Ovary (tissue), 9 donors: ENCODE results near the gene PAFAH1B2. TPM values are rescaled to one million over a fixed set of nuclear protein-coding genes. Genes with fewer than 3 reads are reported as not detected.

ENCODE experiments used
- DNase-seq, 5 donors: peaks; one replicate each; pipeline ENCODE4 v3.0.0-alpha.2; 2019 to 2020
- H3K27ac ChIP-seq, 2 donors: fragments of 200-600 bp; one replicate each; pipeline versions ENCODE4 v1.5.1 to v1.8.0; 2019 to 2022
- H3K27me3 ChIP-seq: fragments of 200-600 bp; one replicate; pipeline ENCODE4 v1.8.0; 2022
- H3K36me3 ChIP-seq: fragments of 200-600 bp; sonication (generic); one replicate; pipeline ENCODE4 v1.5.1; 2019
- H3K4me1 ChIP-seq: one replicate; pipeline ENCODE4 v1.8.1; 2013; ENCODE audit warnings: mild to moderate bottlenecking, moderate library complexity; ENCODE audit not compliant: insufficient read depth
- H3K4me3 ChIP-seq: fragments of 200-600 bp; sonication (generic); one replicate; pipeline ENCODE4 v1.5.1; 2017
- H3K9me3 ChIP-seq, 2 donors: fragments of 200-600 bp in 1 of 2; sonication (generic) in 1 of 2; one replicate each; pipeline versions ENCODE4 v1.5.1 to v1.8.1; 2013 to 2019; ENCODE audit warnings: mild to moderate bottlenecking in 1 of 2, moderate library complexity in 1 of 2
- CTCF ChIP-seq, 3 donors: fragments of 450-650 bp in 2 of 3; fragments of 200-600 bp in 1 of 3; IDR thresholded peaks; one replicate each; pipeline versions ENCODE4 v1.5.1 to v1.8.0; 2016 to 2022; ENCODE audit warnings: antibody characterized with exemption in 3 of 3, mild to moderate bottlenecking in 1 of 3
- EP300 ChIP-seq: sonication (generic); formaldehyde crosslinking; IDR thresholded peaks from one replicate; pipeline ENCODE4 v1.6.1; 2017; ENCODE audit warnings: antibody characterized with exemption
- POLR2A ChIP-seq: fragments of 450-650 bp; IDR thresholded peaks from one replicate; pipeline ENCODE4 v1.6.1; 2017; ENCODE audit warnings: antibody characterized with exemption, mild to moderate bottlenecking, moderate library complexity
- WGBS, 3 donors: extraction: QIAGEN DNeasy Blood & Tissue Kit in 1 of 3; methylation state at CpG; one replicate each; pipeline versions ENCODE4 v1.1.5 to v1.1.7; 2013 to 2017; 5-methylcytosine and 5-hydroxymethylcytosine counted together
- intact Hi-C, 4 donors: fragments of 100-400 bp; cut with DNase I; formaldehyde crosslinking; loops; one replicate each; pipeline versions ENCODE4 v1.11.0 to v1.15.1; 2022 to 2023
- polyA plus RNA-seq, 2 donors: library from polyadenylated mRNA; stranded (reverse); fragments of 200-250 nt in 1 of 2; fragments of 350-450 nt in 1 of 2; fragmentation: Illumina TruSeq in 1 of 2; extraction: RNeasy Lipid Tissue Mini Kit (QIAGEN cat#74804) in 1 of 2; gene quantifications; one replicate each; pipeline ENCODE4 v1.2.3, GENCODE V29; 2013 to 2014
- total RNA-seq, 7 donors: library from RNA; depleted of rRNA in 2 of 7; stranded (reverse); fragments of >200 nt in 2 of 7; fragmentation: NEBNext Ultra II Directional in 3 of 7; extraction: Animal tissue kit (Norgen Biotek cat#: 25700) in 3 of 7; gene quantifications; one replicate each; pipeline versions ENCODE4 v1.1.0 to v1.2.4, GENCODE V29; 2016 to 2023
- donor health status: DM: no; HTN: no; CAD: no; lungs with moderate emphysema.
- donor health status: DM: no; HTN: no; CAD: no.
- donor health status: Bipolar disorder and iron deficiency.
- donor health status: DM: yes; HTN: yes; CAD: no.
- donor health status: DM: no; HTN: no; CAD: no.
- donor health status: DM: yes; HTN: yes; CAD: no.

The PAFAH1B2 gene
- total and polyA plus RNA-seq, 9 donors, result 23.0 to 95.6 (median 75.5) TPM

- peak overlapping the region; percentile 66 to 86 for H3K27ac ChIP-seq
These were observed 54.5 kb downstream of the PAFAH1B2 start for GRCh38 chr11:117198613-117199012.

GRCh38 chr11:117199053-117199915 lies 55.2 kb downstream of the PAFAH1B2 start, which contains the start of gene TAGLN:
Gene TAGLN, plus strand, starts transcription at chr11:117199370. Its CDS starts 3,644 bp downstream, at chr11:117203014.
- peak within 1 kb of the TSS; percentile 66 to 86 for H3K27ac ChIP-seq
- intact Hi-C loops, result loop anchor here in 1 of 4 donors (2.0 kb wide), 1 partner anchor 18 kb away; no protein-coding TSS in a partner anchor
- no peaks in the 10 kb centered on the region for H3K27me3 ChIP-seq
- WGBS, 3 donors, result 3 to 9% (median 6%) methylated on average over 32 to 34 of the region's 34 CpGs
- H3K4me3 ChIP-seq, result peak within 1 kb of the TSS; percentile 45
- no peak for TF ChIP-seq CTCF (IDR thresholded peaks at IDR 0.05)
- peak; percentile 57 for TF ChIP-seq POLR2A
- TF ChIP-seq EP300, result peak; percentile 31
- DNase-seq, result peak; percentile 86 to 92 (median 88)
- no peaks in the 10 kb centered on the region for H3K9me3 ChIP-seq
- no peaks in the 10 kb centered on the region for H3K36me3 ChIP-seq
- peaks cover 39% of the 10 kb centered on the region for H3K4me1 ChIP-seq

More at GRCh38 chr11:117198613-117199012, 54.5 kb downstream of the PAFAH1B2 start:
- Histone ChIP-seq H3K27me3 (no peaks in the 10 kb centered on the region), H3K4me1 (peaks cover 32% of the 10 kb centered on the region), H3K4me3 (peak overlapping the region; percentile 45), H3K9me3 (no peaks in the 10 kb centered on the region), H3K36me3 (no peaks in the 10 kb centered on the region)
- intact Hi-C loops, result loop anchor here in 1 of 4 donors (2.0 kb wide), 1 partner anchor 18 kb away; no protein-coding TSS in a partner anchor
- TF ChIP-seq CTCF (IDR thresholded peaks at IDR 0.05), result no peak
- no peak for TF ChIP-seq EP300
- DNase-seq, result peak in 1 of 5 donors; percentile 28
- WGBS, 3 donors, result 26 to 40% (median 39%) methylated on average over 4 of the region's 4 CpGs

- H3K9me3 ChIP-seq, result no peaks in the 10 kb centered on the region
- H3K4me3 ChIP-seq, result peak overlapping the region; percentile 45
- WGBS, 3 donors, result 8 to 13% (median 12%) methylated on average over 13 of the region's 13 CpGs
- TF ChIP-seq EP300, result no peak
- TF ChIP-seq CTCF (IDR thresholded peaks at IDR 0.05), result no peak
- TF ChIP-seq POLR2A, result no peak
- H3K27ac ChIP-seq, result peak overlapping the region; percentile 50 to 86
- intact Hi-C loops, result loop anchor here in 1 of 4 donors (2.0 kb wide), 1 partner anchor 17 kb away; no protein-coding TSS in a partner anchor
- no peaks in the 10 kb centered on the region for H3K36me3 ChIP-seq
- H3K27me3 ChIP-seq, result no peaks in the 10 kb centered on the region
- peaks cover 42% of the 10 kb centered on the region for H3K4me1 ChIP-seq
- peak in 1 of 5 donors; percentile 34 for DNase-seq
These were observed 56.1 kb downstream of the PAFAH1B2 start for GRCh38 chr11:117199916-117200812.
